SK-N-SH treated with all-trans-retinoic acid at 6 μM for 48 hours (cell line): Measurements from ENCODE around the gene AFTPH.

Source experiments
- ATAC-seq: fragments of 200-7000 bp; cut with Tn5 transposase; 3 replicates; pipeline ENCODE4 v1.9.1; 2020; ENCODE audit warnings: mild to moderate bottlenecking, moderate library complexity
- ARNTL ChIP-seq: fragments of 450-650 bp; formaldehyde crosslinking; IDR thresholded peaks from 2 replicates; pipeline ENCODE4 v1.5.0; 2020; ENCODE audit warnings: low read depth, mild to moderate bottlenecking, moderate library complexity, borderline replicate concordance
- BACH2 ChIP-seq: fragments of 250-450 bp; sonication (Bioruptor Pico); IDR thresholded peaks from 2 replicates; pipeline ENCODE4 v1.9.0; 2021; ENCODE audit warnings: mild to moderate bottlenecking, borderline replicate concordance
- GLIS3 ChIP-seq: fragments of 250-450 bp; sonication (Bioruptor Pico); IDR thresholded peaks from 2 replicates; pipeline ENCODE4 v1.5.0; 2020; ENCODE audit warnings: mild to moderate bottlenecking, moderate library complexity
- ISL1 ChIP-seq: fragments of 250-450 bp; sonication (Bioruptor Pico); IDR thresholded peaks from 2 replicates; pipeline ENCODE4 v2.1.2; 2022; ENCODE audit warnings: mild to moderate bottlenecking, moderate library complexity
- PPARA ChIP-seq: fragments of 250-450 bp; sonication (Bioruptor Pico); IDR thresholded peaks from 2 replicates; pipeline ENCODE4 v1.5.0; 2020; ENCODE audit warnings: mild to moderate bottlenecking, borderline replicate concordance
- RARB ChIP-seq: fragments of 250-450 bp; sonication (Bioruptor Pico); IDR thresholded peaks from 2 replicates; pipeline ENCODE4 v1.8.0; 2021; ENCODE audit warnings: mild to moderate bottlenecking, moderate library complexity
- SNAI2 ChIP-seq: fragments of 250-450 bp; sonication (Bioruptor Pico); IDR thresholded peaks from 2 replicates; pipeline ENCODE4 v1.5.0; 2020; ENCODE audit warnings: mild to moderate bottlenecking, moderate library complexity
- TCF4 ChIP-seq: fragments of 250-450 bp; sonication (Bioruptor Pico); IDR thresholded peaks from 2 replicates; pipeline ENCODE4 v1.8.0; 2021; ENCODE audit warnings: mild to moderate bottlenecking, moderate library complexity, borderline replicate concordance
- TOX ChIP-seq: fragments of 250-450 bp; sonication (Bioruptor Pico); IDR thresholded peaks from 2 replicates; pipeline ENCODE4 v1.8.0; 2021; ENCODE audit warnings: mild to moderate bottlenecking, moderate library complexity, borderline replicate concordance
- ZC3H10 ChIP-seq: fragments of 250-450 bp; sonication (Bioruptor Pico); IDR thresholded peaks from 2 replicates; pipeline ENCODE4 v1.5.1; 2021; ENCODE audit warnings: mild to moderate bottlenecking, moderate library complexity
- ZFP3 ChIP-seq: fragments of 250-450 bp; sonication (Bioruptor Pico); IDR thresholded peaks from 2 replicates; pipeline ENCODE4 v1.5.0; 2020; ENCODE audit warnings: mild to moderate bottlenecking, moderate library complexity
- ZFP30 ChIP-seq: fragments of 450-650 bp; formaldehyde crosslinking; IDR thresholded peaks from 2 replicates; pipeline ENCODE4 v1.5.0; 2022; ENCODE audit warnings: mild to moderate bottlenecking, moderate library complexity
- ZNF565 ChIP-seq: fragments of 450-650 bp; formaldehyde crosslinking; conservative IDR thresholded peaks from 2 replicates; pipeline ENCODE4 v1.5.0; 2020; ENCODE audit warnings: low read depth, mild to moderate bottlenecking, moderate library complexity
- ZNF8 ChIP-seq: fragments of 450-650 bp; formaldehyde crosslinking; IDR thresholded peaks from 2 replicates; pipeline ENCODE4 v1.5.0; 2020; ENCODE audit warnings: mild to moderate bottlenecking, moderate library complexity
- TF ChIP-seq, protein P1 (sequence below): fragments of 250-450 bp; sonication (Bioruptor Pico); IDR thresholded peaks from 2 replicates; pipeline ENCODE4 v1.8.0; 2021; ENCODE audit warnings: low read depth, mild to moderate bottlenecking, moderate library complexity, borderline replicate concordance
- TF ChIP-seq, protein P2 (sequence below): fragments of 250-450 bp; sonication (Bioruptor Pico); IDR thresholded peaks from 2 replicates; pipeline ENCODE4 v1.5.1; 2021; ENCODE audit warnings: mild to moderate bottlenecking, moderate library complexity
- TF ChIP-seq, protein P3 (sequence below): fragments of 250-450 bp; sonication (Bioruptor Pico); IDR thresholded peaks from 2 replicates; pipeline ENCODE4 v1.5.1; 2020; ENCODE audit warnings: low read depth, mild to moderate bottlenecking, moderate library complexity
- TF ChIP-seq, protein P4 (sequence below): fragments of 250-450 bp; sonication (Bioruptor Pico); IDR thresholded peaks from 2 replicates; pipeline ENCODE4 v1.5.0; 2020; ENCODE audit warnings: mild to moderate bottlenecking, moderate library complexity
- TF ChIP-seq, protein P5 (sequence below): fragments of 250-450 bp; sonication (Bioruptor Pico); IDR thresholded peaks from 2 replicates; pipeline ENCODE4 v1.8.0; 2020; ENCODE audit warnings: mild to moderate bottlenecking, moderate library complexity, borderline replicate concordance

The AFTPH gene

DNA sequence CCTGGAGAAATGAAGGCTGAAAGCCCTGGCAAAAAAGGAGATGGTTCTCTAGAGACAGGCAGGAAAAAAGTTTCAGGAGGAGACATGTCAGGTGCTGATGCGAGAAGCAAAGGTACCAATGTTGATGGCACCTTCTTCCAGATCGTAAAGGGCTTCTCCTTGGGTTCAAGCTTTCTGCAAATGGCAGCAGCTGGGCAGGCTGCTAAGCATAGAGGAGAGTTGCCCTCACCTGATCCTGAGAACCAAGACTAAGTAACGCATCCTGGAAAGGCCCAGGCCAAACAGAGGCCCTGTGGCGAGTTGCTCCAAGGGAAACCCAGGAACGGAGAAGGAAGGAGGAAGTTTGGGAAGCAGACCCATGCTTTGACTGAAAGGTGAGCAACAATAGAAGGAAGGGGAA, 23.6 kb upstream of the AFTPH start (continued):
- no peak for TF ChIP-seq ARNTL (CRISPR knock-in tag)
- TF ChIP-seq ZNF8 (CRISPR knock-in tag), result no peak
- TF ChIP-seq ZFP30 (CRISPR knock-in tag), result no peak
- TF ChIP-seq BACH2 (CRISPR knock-in tag), result no peak
- no peak for TF ChIP-seq GLIS3 (CRISPR knock-in tag)
- no peak for TF ChIP-seq TCF4 (CRISPR knock-in tag)
- no peak for TF ChIP-seq ZC3H10 (CRISPR knock-in tag)

DNA sequence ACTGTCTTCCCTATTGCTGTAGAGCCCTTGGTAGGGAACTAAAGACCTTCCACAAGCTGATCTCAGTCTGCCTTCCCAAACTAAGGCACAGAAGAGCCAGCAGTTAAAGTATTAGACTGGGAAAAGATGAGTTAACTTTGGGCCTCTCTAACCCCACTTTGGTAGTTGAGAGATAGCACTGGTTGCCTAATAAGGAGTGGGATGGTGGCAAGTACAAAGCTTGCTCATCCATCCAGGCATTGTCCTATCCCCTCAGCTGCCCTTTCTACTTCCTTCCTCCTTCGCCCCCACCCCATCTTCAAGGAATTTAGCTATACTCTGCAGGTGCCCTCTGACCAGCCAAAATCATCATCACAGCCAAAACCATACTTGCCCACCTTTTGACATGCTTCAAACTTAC, 22.2 kb upstream of the AFTPH start:
- TF ChIP-seq ZFP30 (CRISPR knock-in tag) (no peak), ARNTL (CRISPR knock-in tag) (no peak), RARB (CRISPR knock-in tag) (no peak), BACH2 (CRISPR knock-in tag) (no peak), ZC3H10 (CRISPR knock-in tag) (no peak), GLIS3 (CRISPR knock-in tag) (no peak), ZNF8 (CRISPR knock-in tag) (no peak)
- TF ChIP-seq, protein P1, sequence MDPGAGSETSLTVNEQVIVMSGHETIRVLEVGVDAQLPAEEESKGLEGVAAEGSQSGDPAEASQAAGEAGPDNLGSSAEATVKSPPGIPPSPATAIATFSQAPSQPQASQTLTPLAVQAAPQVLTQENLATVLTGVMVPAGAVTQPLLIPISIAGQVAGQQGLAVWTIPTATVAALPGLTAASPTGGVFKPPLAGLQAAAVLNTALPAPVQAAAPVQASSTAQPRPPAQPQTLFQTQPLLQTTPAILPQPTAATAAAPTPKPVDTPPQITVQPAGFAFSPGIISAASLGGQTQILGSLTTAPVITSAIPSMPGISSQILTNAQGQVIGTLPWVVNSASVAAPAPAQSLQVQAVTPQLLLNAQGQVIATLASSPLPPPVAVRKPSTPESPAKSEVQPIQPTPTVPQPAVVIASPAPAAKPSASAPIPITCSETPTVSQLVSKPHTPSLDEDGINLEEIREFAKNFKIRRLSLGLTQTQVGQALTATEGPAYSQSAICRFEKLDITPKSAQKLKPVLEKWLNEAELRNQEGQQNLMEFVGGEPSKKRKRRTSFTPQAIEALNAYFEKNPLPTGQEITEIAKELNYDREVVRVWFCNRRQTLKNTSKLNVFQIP (CRISPR knock-in tag), result no peak
- TF ChIP-seq, protein P2, sequence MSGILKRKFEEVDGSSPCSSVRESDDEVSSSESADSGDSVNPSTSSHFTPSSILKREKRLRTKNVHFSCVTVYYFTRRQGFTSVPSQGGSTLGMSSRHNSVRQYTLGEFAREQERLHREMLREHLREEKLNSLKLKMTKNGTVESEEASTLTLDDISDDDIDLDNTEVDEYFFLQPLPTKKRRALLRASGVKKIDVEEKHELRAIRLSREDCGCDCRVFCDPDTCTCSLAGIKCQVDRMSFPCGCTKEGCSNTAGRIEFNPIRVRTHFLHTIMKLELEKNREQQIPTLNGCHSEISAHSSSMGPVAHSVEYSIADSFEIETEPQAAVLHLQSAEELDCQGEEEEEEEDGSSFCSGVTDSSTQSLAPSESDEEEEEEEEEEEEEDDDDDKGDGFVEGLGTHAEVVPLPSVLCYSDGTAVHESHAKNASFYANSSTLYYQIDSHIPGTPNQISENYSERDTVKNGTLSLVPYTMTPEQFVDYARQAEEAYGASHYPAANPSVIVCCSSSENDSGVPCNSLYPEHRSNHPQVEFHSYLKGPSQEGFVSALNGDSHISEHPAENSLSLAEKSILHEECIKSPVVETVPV, result no peak
- no peak for ATAC-seq

DNA sequence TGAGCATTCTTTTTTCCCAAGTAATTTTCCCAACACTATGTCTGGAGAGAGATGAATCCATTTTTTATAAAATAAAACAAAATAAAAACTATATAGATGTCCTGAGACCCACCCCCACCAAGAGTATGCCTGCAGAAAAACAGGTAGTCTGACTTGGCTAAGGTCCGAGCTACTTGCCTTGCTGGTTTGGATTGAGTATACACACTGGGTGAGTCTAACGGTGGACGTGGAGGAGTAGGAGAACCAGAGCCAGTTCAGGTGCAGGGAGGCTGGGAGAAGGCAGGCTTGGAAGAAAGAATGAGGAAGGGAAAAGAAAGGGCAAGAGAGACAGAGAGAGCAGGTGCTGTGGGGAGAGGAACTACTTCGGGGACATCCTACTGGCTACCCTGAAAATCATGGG, 21.3 kb upstream of the AFTPH start:
- ATAC-seq, result no peak
- TF ChIP-seq, protein P3, sequence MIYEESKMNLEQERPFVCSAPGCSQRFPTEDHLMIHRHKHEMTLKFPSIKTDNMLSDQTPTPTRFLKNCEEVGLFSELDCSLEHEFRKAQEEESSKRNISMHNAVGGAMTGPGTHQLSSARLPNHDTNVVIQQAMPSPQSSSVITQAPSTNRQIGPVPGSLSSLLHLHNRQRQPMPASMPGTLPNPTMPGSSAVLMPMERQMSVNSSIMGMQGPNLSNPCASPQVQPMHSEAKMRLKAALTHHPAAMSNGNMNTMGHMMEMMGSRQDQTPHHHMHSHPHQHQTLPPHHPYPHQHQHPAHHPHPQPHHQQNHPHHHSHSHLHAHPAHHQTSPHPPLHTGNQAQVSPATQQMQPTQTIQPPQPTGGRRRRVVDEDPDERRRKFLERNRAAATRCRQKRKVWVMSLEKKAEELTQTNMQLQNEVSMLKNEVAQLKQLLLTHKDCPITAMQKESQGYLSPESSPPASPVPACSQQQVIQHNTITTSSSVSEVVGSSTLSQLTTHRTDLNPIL (CRISPR knock-in tag), result no peak
- TF ChIP-seq, protein P1 (CRISPR knock-in tag), result no peak
- no peak for TF ChIP-seq ZC3H10 (CRISPR knock-in tag)
- TF ChIP-seq TCF4 (CRISPR knock-in tag), result no peak
- no peak for TF ChIP-seq GLIS3 (CRISPR knock-in tag)
- TF ChIP-seq ZFP3, result no peak
- TF ChIP-seq TOX (CRISPR knock-in tag), result no peak
- no peak for TF ChIP-seq ZNF565 (CRISPR knock-in tag)
- no peak for TF ChIP-seq ZFP30 (CRISPR knock-in tag)
- TF ChIP-seq PPARA (CRISPR knock-in tag), result no peak
- TF ChIP-seq SNAI2 (CRISPR knock-in tag), result no peak

DNA sequence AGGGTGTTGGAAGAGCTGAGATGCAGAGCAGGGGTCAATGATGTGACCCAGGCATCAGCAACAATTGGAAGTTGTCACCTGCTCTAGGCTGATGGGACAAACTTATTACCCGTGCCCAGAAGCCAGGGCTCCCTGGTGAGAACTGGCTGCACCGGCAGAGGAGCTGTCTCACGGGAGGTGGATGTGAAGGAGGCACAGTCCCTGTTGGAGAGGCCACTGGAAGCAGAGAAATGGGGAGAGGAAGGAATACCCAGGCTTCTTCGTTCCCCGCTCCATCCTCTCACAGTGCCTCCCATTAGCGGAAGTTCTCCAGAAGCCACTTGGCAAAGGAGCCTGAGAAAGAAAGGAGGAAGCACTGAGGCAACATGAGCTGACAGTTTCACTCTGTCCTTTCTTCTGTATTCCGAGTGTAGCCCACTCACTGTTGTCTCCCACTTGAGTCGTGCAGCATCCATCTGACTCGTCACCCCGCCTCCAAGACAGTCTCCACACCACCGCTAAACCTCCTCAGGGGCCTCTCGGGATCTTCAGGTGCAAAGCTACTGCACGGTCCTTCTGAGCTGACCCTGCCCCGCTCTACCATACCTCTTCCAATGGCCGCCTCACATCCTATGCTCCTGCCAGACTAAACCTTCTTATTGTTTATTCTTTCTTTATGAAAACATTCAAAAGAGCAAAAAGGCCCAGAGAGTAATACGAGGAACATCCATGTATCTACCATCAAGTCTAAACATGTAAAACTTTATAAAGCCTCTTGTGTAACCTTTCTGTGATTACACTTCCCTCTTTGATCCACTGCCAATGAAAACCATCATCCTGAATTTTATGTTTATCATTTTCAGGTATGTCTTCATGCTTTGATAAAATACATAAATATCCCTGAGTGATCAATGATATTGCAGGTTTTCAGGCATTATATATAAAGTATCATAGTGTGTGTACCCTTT, 19.1 kb upstream of the AFTPH start:
- TF ChIP-seq, protein P4, sequence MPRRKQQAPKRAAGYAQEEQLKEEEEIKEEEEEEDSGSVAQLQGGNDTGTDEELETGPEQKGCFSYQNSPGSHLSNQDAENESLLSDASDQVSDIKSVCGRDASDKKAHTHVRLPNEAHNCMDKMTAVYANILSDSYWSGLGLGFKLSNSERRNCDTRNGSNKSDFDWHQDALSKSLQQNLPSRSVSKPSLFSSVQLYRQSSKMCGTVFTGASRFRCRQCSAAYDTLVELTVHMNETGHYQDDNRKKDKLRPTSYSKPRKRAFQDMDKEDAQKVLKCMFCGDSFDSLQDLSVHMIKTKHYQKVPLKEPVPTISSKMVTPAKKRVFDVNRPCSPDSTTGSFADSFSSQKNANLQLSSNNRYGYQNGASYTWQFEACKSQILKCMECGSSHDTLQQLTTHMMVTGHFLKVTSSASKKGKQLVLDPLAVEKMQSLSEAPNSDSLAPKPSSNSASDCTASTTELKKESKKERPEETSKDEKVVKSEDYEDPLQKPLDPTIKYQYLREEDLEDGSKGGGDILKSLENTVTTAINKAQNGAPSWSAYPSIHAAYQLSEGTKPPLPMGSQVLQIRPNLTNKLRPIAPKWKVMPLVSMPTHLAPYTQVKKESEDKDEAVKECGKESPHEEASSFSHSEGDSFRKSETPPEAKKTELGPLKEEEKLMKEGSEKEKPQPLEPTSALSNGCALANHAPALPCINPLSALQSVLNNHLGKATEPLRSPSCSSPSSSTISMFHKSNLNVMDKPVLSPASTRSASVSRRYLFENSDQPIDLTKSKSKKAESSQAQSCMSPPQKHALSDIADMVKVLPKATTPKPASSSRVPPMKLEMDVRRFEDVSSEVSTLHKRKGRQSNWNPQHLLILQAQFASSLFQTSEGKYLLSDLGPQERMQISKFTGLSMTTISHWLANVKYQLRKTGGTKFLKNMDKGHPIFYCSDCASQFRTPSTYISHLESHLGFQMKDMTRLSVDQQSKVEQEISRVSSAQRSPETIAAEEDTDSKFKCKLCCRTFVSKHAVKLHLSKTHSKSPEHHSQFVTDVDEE (CRISPR knock-in tag), result no peak
- TF ChIP-seq RARB (CRISPR knock-in tag), result no peak
- TF ChIP-seq, protein P5, sequence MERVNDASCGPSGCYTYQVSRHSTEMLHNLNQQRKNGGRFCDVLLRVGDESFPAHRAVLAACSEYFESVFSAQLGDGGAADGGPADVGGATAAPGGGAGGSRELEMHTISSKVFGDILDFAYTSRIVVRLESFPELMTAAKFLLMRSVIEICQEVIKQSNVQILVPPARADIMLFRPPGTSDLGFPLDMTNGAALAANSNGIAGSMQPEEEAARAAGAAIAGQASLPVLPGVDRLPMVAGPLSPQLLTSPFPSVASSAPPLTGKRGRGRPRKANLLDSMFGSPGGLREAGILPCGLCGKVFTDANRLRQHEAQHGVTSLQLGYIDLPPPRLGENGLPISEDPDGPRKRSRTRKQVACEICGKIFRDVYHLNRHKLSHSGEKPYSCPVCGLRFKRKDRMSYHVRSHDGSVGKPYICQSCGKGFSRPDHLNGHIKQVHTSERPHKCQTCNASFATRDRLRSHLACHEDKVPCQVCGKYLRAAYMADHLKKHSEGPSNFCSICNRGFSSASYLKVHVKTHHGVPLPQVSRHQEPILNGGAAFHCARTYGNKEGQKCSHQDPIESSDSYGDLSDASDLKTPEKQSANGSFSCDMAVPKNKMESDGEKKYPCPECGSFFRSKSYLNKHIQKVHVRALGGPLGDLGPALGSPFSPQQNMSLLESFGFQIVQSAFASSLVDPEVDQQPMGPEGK (CRISPR knock-in tag), result no peak
- no peak for TF ChIP-seq ISL1 (CRISPR knock-in tag)
- TF ChIP-seq SNAI2 (CRISPR knock-in tag), result no peak
- TF ChIP-seq ZFP30 (CRISPR knock-in tag), result no peak
- no peak for ATAC-seq
